Cardiac fibroblast (primary cell): ENCODE results near the gene CD9.

Experiments
- DNase-seq, 2 donors: peaks; one replicate each; pipeline versions ENCODE4 v3.0.0 to v3.0.0-alpha.2; 2010; ENCODE audit warnings: low read depth in 2 of 2
- H3K4me3 ChIP-seq, 2 donors: replicated peaks in 1 of 2; 1 replicate in 1 of 2; 2 replicates in 1 of 2; pipeline ENCODE4 v1.5.1; 2011; ENCODE audit warnings: low read depth in 2 of 2, low read length in 2 of 2, mild to moderate bottlenecking in 2 of 2, moderate library complexity in 1 of 2
- TF ChIP-seq, protein P1 (sequence below): IDR thresholded peaks from one replicate; pipeline ENCODE4 v1.5.1; 2011; ENCODE audit warnings: low read depth, mild to moderate bottlenecking, low read length, inconsistent platforms

Gene CD9

DNA sequence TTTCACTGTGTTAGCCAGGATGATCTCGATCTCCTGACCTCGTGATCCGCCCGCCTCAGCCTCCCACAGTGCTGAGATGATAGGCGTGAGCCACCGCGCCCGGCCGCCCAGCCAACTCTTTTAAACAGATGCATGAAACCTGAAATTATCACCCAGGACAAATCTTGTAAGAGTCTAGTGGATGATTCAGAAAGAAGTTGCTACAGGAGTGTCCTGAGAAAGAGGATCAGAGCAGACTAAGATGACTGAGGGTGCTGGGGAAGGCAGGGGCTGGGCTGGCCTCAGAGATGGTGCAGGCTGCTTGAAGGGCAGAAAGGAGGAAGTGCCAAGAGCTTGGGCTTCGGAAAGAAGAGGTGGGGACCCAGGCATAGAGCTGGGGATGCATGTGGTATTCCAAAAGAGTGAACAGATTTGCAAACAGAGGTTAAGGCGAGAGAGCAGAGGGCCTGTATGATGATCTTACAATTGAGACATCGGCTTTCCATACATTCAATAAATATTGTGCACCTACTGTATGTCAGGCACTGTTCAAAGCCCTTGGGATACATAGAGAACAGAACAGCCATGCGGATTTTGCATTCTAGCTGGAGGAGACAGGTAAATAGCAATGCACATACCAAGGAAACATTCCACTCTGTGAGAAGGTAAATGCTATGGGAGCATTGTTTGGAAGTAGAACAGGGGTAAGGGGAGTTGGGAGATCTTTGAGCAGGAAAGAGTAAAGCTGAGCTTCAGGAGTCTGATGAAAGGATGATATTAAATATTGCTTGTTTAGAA is 7.4 kb upstream of the CD9 start:
- H3K4me3 ChIP-seq: no peak overlapping the region
- no peak for DNase-seq
- TF ChIP-seq, protein P1, sequence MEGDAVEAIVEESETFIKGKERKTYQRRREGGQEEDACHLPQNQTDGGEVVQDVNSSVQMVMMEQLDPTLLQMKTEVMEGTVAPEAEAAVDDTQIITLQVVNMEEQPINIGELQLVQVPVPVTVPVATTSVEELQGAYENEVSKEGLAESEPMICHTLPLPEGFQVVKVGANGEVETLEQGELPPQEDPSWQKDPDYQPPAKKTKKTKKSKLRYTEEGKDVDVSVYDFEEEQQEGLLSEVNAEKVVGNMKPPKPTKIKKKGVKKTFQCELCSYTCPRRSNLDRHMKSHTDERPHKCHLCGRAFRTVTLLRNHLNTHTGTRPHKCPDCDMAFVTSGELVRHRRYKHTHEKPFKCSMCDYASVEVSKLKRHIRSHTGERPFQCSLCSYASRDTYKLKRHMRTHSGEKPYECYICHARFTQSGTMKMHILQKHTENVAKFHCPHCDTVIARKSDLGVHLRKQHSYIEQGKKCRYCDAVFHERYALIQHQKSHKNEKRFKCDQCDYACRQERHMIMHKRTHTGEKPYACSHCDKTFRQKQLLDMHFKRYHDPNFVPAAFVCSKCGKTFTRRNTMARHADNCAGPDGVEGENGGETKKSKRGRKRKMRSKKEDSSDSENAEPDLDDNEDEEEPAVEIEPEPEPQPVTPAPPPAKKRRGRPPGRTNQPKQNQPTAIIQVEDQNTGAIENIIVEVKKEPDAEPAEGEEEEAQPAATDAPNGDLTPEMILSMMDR: no peak

DNA sequence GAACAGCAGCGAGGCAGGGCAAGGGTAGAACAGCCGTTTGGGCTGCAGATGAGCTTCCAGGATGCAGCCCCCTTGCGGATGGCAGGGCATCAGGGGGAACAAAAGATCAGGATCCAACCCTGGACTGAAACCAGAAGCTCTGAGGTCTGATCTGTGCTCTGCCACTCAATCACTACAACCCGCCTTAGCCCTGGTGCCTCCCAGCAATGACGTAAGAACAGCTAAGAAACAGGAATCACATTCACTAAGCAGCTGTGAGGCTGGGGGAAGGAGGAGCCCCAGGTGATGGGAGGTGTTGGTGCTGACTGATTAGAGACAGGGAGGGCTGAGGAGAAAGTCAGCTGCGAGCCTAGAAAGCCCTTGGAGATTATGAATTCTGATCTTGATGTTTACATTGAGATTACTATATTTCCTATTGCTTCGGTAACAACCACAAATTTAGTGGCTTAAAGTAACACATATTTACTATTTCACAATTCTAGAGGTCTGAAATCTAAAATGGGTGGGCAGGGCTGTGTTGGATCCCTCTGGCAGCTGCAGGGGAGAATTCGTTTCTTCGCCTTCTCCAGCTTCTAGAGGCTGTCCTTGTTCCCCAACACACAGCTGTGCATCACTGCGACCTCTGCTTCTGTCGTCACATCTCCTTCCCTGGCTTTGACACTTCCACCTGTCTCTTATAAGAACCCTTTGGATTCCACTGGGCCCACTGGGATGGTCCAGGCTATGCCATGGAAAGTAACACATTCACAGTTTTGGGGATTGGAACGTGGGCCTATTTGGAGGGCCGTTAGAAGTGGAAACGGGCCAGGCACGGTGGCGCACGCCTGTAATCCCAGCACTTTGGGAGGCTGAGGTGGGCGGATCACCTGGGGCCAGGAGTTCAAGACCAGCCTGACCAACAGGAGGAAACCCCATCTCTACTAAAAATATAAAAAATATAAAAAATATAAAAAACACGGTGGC is 6.1 kb upstream of the CD9 start:
- peak in 1 of 2 donors; percentile 39 for DNase-seq
- TF ChIP-seq, protein P1: no peak
- no peak overlapping the region for H3K4me3 ChIP-seq

DNA sequence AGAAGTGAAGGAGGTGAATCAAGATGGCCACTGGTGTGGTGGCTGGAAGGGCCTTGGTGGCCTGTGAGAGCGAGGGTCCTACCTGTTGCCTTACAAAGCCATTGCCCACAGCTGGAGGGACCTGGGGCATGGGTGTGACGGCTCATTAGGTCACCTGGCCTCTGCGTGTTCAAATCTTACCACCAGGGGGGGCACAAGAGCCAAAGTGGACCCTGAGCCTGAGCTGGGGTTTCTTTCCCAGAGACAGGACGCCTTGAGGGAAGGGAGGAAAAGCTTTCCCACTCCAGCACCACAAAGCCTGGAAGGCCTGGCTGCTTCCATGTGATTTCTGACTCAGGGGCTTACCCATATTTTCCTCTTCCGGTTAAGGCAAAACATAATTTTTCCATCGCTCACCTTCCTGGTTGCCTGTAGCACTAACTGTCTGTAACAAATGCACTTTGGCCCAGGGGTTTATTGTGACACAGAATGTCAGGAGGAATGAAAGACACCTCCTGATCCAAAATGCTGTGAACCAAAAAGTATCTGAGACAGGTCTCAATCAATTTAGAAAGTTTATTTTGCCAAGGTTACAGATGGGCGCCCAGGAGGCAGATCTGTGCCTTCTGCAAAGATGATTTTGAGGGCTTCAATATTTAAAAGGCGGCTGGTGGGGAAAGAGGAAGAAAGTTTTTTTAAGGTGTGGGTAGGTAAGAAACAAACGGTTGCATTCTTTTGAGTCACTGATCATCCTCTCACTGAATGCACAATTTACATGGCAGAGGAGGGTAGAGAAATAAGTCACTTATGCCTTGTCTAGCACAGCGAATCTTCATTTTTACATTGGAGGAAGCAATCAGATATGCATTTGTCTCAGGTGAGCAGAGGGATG is 4.3 kb upstream of the CD9 start:
- no peak overlapping the region for H3K4me3 ChIP-seq
- TF ChIP-seq, protein P1: peak; percentile 91

DNA sequence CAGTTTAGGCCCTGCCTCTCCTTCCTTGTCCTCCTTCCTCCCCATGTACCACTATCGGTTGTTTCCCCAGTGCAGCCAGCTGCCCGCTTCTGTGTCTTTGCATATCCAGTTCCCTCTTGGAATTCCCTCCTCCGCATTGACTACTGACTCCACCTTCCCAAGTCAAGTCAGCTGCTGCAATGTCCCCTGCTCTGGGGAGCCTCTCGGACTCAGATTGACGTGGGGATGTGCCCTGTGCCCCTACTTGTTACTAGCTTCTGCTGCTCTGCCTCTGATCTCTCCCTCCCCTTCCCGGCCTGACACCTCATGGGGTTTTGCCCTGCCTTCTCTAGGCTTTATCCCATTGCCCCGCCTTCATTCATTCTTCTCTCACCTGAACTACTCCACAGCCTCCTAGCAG is 2.1 kb upstream of the CD9 start:
- TF ChIP-seq, protein P1: no peak
- DNase-seq: no peak

More for the DNA sequence above, 4.3 kb upstream of the CD9 start:
- DNase-seq: peak; percentile 81 to 92

DNA sequence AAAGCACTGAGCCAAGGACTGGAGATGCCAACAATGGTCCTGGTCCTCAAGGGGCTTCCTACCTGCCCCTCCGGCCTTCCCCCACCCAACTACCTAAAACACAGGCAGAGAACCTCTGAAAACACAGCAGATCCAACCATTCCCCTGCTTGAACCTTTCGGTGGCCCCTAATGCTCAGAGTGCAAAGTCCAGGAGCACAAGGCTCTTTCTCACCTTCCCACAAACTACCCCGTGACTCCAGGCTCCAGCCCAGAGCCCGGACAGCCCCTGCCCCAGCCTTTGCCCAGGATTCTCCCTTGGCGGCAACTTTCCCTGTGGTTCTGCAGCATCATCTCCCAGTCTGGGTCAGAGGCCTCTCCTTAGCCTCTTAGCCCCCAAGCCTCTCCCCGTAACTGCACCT is 1.6 kb upstream of the CD9 start:
- TF ChIP-seq, protein P1: no peak
- no peak for DNase-seq
- H3K4me3 ChIP-seq: no peak overlapping the region

More for the DNA sequence above, 2.1 kb upstream of the CD9 start:
- no peak overlapping the region for H3K4me3 ChIP-seq

DNA sequence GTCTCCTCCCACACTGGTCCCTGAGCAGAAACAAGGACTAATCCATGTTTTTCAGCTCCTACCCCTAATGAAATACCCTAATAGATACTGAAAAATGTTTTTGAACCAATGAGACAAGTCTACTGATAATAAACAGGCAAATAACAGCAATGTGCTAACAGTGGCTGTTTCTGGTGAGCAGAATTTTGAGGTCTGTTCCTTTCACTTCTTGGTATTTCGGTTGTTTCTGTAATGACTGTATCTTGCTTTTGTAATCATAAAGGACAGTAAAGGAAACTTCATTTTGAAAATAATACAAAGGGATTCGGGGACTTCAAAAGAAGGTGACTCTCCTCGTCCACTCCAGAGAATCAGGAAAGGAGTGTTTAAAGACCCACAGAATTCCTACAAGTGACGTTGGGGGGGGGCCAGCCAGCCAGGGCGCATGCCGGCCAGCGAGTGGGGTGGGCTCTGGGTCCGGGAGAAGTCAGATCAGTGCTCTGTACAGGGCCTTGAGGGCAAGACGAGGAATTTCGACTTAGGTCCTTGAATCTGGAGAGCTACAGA is 1.1 kb upstream of the CD9 start:
- TF ChIP-seq, protein P1: no peak
- DNase-seq: no peak
- no peak overlapping the region for H3K4me3 ChIP-seq
